Pancreas (tissue), 10 donors: ENCODE measurements around the gene APLP2. TPM values are rescaled to one million over a fixed set of nuclear protein-coding genes. Genes with fewer than 3 reads are reported as not detected.

ENCODE experiments used
- ATAC-seq, 4 donors: fragments of 200-7000 bp; cut with Tn5 transposase; one replicate each; pipeline versions ENCODE4 v1.8.0 to v1.9.1; 2020; ENCODE audit warnings: mild to moderate bottlenecking in 4 of 4, moderate library complexity in 4 of 4
- DNase-seq, 6 donors: peaks; one replicate each; pipeline ENCODE4 v3.0.0-alpha.2; 2020
- FAIRE-seq: peaks from 2 replicates; lab custom pipeline; 2012; peaks lifted over from hg19 to GRCh38; lab: Jason Lieb, UNC
- H3K27ac ChIP-seq, 4 donors: fragments of 200-600 bp; sonication (generic); 1 replicate in 3 of 4; 2 replicates in 1 of 4; pipeline versions ENCODE4 v1.5.0 to v1.8.0; 2020
- H3K27me3 ChIP-seq, 4 donors: fragments of 200-600 bp; one replicate each; pipeline ENCODE4 v1.8.0; 2021
- H3K36me3 ChIP-seq, 3 donors: fragments of 200-600 bp; sonication (generic) in 1 of 3; one replicate each; pipeline versions ENCODE4 v1.5.0 to v1.8.0; 2020 to 2021
- H3K4me1 ChIP-seq, 3 donors: fragments of 200-600 bp; one replicate each; pipeline ENCODE4 v1.8.0; 2021
- H3K4me3 ChIP-seq, 4 donors: fragments of 200-600 bp; sonication (generic) in 2 of 4; one replicate each; pipeline versions ENCODE4 v1.5.0 to v1.8.0; 2020 to 2021
- H3K9me3 ChIP-seq, 4 donors: fragments of 200-600 bp; one replicate each; pipeline ENCODE4 v1.8.0; 2021
- CTCF ChIP-seq, 4 donors: fragments of 200-600 bp; sonication (generic) in 3 of 4; IDR thresholded peaks; one replicate each; pipeline versions ENCODE4 v1.5.0 to v1.8.0; 2021; ENCODE audit warnings: antibody characterized with exemption in 4 of 4
- WGBS, 2 donors: extraction: QIAGEN DNeasy Blood & Tissue Kit; methylation state at CpG; one replicate each; pipeline ENCODE4 v1.1.7; 2013; 5-methylcytosine and 5-hydroxymethylcytosine counted together
- intact Hi-C, 3 donors: fragments of 100-400 bp; cut with DNase I; formaldehyde crosslinking; loops; one replicate each; pipeline versions ENCODE4 v1.11.1 to v1.14.2; 2022
- polyA plus RNA-seq, 2 donors: library from polyadenylated mRNA; stranded (reverse); fragments of 200-250 nt; gene quantifications; one replicate each; pipeline ENCODE4 v1.2.3, GENCODE V29; 2013
- total RNA-seq, 6 donors: library from RNA; stranded (reverse); fragmentation: NEBNext Ultra II Directional in 4 of 6; extraction: Animal tissue kit (Norgen Biotek cat#: 25700) in 4 of 6; gene quantifications; one replicate each; pipeline versions ENCODE4 v1.2.1 to v1.2.4, GENCODE V29; 2021 to 2023
- donor health status: healthy with polysubstance abuse.
- donor health status: DM: no; HTN: no; CAD: no; lungs with moderate emphysema.
- donor health status: DM: no; HTN: no; CAD: no.
- donor health status: control.
- donor health status: control.
- donor health status: Bipolar disorder and iron deficiency.
- donor health status: DM: yes; HTN: yes; CAD: no.
- donor health status: DM: no; HTN: no; CAD: no.
- donor health status: DM: no; HTN: no; CAD: no.
- donor health status: DM: yes; HTN: yes; CAD: no.

Gene APLP2
- total and polyA plus RNA-seq, 8 donors = 45.3 to 171 (median 101) TPM

- H3K27ac ChIP-seq = no peak overlapping the region
These were observed 18.6 kb upstream of the APLP2 start for GRCh38 chr11:130051082-130051481.

GRCh38 chr11:130052567-130052966, 17.1 kb upstream of the APLP2 start:
- no peak for TF ChIP-seq CTCF (IDR thresholded peaks at IDR 0.05)
- 72 to 88% methylated on average over 3 of the region's 3 CpGs for WGBS, 2 donors
- Histone ChIP-seq H3K36me3 (no peaks in the 10 kb centered on the region), H3K27ac (no peak overlapping the region), H3K9me3 (no peaks in the 10 kb centered on the region), H3K4me3 (no peak overlapping the region), H3K27me3 (no peaks in the 10 kb centered on the region), H3K4me1 (no peaks in the 10 kb centered on the region)
- no peak for DNase-seq
- no peak for ATAC-seq
- FAIRE-seq = no peak
- intact Hi-C loops = no loop called here

More at GRCh38 chr11:130051082-130051481, 18.6 kb upstream of the APLP2 start:
- ATAC-seq (peak in 2 of 4 donors; percentile 70 to 74), DNase-seq (no peak), FAIRE-seq (no peak)
- Histone ChIP-seq H3K36me3 (no peaks in the 10 kb centered on the region), H3K4me1 (no peaks in the 10 kb centered on the region), H3K9me3 (no peaks in the 10 kb centered on the region), H3K27me3 (no peaks in the 10 kb centered on the region), H3K4me3 (no peak overlapping the region)
- 83 to 89% methylated on average over 1 of the region's 1 CpG for WGBS, 2 donors
- intact Hi-C loops = no loop called here
- TF ChIP-seq CTCF (IDR thresholded peaks at IDR 0.05) = no peak

GRCh38 chr11:130054966-130055365, 14.7 kb upstream of the APLP2 start:
- TF ChIP-seq CTCF (IDR thresholded peaks at IDR 0.05) = no peak
- no peaks in the 10 kb centered on the region for H3K27me3 ChIP-seq
- intact Hi-C loops = no loop called here
- H3K36me3 ChIP-seq = no peaks in the 10 kb centered on the region
- ATAC-seq = no peak
- no peak for FAIRE-seq
- no peak overlapping the region for H3K27ac ChIP-seq
- H3K4me3 ChIP-seq = no peak overlapping the region
- H3K9me3 ChIP-seq = no peaks in the 10 kb centered on the region
- WGBS, 2 donors = 35 to 50% methylated on average over 2 of the region's 2 CpGs
- DNase-seq = no peak
- H3K4me1 ChIP-seq = no peaks in the 10 kb centered on the region

GRCh38 chr11:130055617-130056016, 14.1 kb upstream of the APLP2 start:
- H3K4me1 ChIP-seq = no peaks in the 10 kb centered on the region
- H3K9me3 ChIP-seq = no peaks in the 10 kb centered on the region
- intact Hi-C loops = no loop called here
- H3K36me3 ChIP-seq = no peaks in the 10 kb centered on the region
- no peak for DNase-seq
- H3K27ac ChIP-seq = no peak overlapping the region
- FAIRE-seq = no peak
- no peak for TF ChIP-seq CTCF (IDR thresholded peaks at IDR 0.05)
- ATAC-seq = peak in 1 of 4 donors; percentile 30
- no peak overlapping the region for H3K4me3 ChIP-seq
- H3K27me3 ChIP-seq = no peaks in the 10 kb centered on the region
- WGBS, 2 donors = 70 to 77% methylated on average over 5 of the region's 5 CpGs

GRCh38 chr11:130061017-130061416, 8.7 kb upstream of the APLP2 start:
- Histone ChIP-seq H3K27me3 (no peaks in the 10 kb centered on the region), H3K9me3 (no peaks in the 10 kb centered on the region), H3K36me3 (no peaks in the 10 kb centered on the region), H3K27ac (no peak overlapping the region), H3K4me3 (no peak overlapping the region), H3K4me1 (no peaks in the 10 kb centered on the region)
- no peak for TF ChIP-seq CTCF (IDR thresholded peaks at IDR 0.05)
- ATAC-seq (no peak), FAIRE-seq (no peak), DNase-seq (no peak)
- WGBS, 2 donors = 73 to 81% methylated on average over 1 of the region's 1 CpG
- intact Hi-C loops = no loop called here
